Measurements from ENCODE around the gene NDOR1. TPM values are rescaled to one million over a fixed set of nuclear protein-coding genes. Genes with fewer than 3 reads are reported as not detected.
"Not testable (repeated sequence)": the region's sequence is repeated elsewhere in the genome, so short reads cannot be mapped to it uniquely, and the experiment has no call there.

NDOR1 gene
- total RNA-seq, 1 experiment from 2014 or later, result 5.7 TPM

- Histone ChIP-seq H3K9me3 (no peaks in the 10 kb centered on the region), H3K4me3 (no peak overlapping the region), H3K36me3 (peaks cover 11% of the 10 kb centered on the region), H3K27me3 (no peaks in the 10 kb centered on the region)
- DNase-seq, result no peak
Measured at GRCh38 chr9:137251490-137252268, 46.2 kb downstream of the NDOR1 start.

- no peak for DNase-seq
- no peaks in the 10 kb centered on the region for H3K9me3 ChIP-seq
- H3K27me3 ChIP-seq, result no peaks in the 10 kb centered on the region
- peaks cover 15% of the 10 kb centered on the region for H3K36me3 ChIP-seq
- H3K4me3 ChIP-seq, result no peak overlapping the region
Measured at GRCh38 chr9:137252555-137253506, 47.3 kb downstream of the NDOR1 start.

- DNase-seq, result no peak
Measured at GRCh38 chr9:137253717-137254623, 48.5 kb downstream of the NDOR1 start.

GRCh38 chr9:137254624-137255447 is 49.3 kb downstream of the NDOR1 start, which contains the start of gene NELFB:
Gene NELFB, plus strand, starts transcription at chr9:137255327.
- peak; percentile 89 for DNase-seq
- no peaks in the 10 kb centered on the region for H3K27me3 ChIP-seq
- H3K4me3 ChIP-seq, result peak within 1 kb of the TSS; percentile 93
- peaks cover 23% of the 10 kb centered on the region for H3K36me3 ChIP-seq
- H3K9me3 ChIP-seq, result no peaks in the 10 kb centered on the region

More at GRCh38 chr9:137253717-137254623, 48.5 kb downstream of the NDOR1 start:
- H3K36me3 ChIP-seq, result peaks cover 20% of the 10 kb centered on the region
- no peaks in the 10 kb centered on the region for H3K27me3 ChIP-seq
- H3K9me3 ChIP-seq, result no peaks in the 10 kb centered on the region
- peak overlapping the region; percentile 93 for H3K4me3 ChIP-seq

GRCh38 chr9:137255448-137256114 is 50.1 kb downstream of the NDOR1 start:
- Histone ChIP-seq H3K9me3 (no peaks in the 10 kb centered on the region), H3K36me3 (peaks cover 24% of the 10 kb centered on the region), H3K4me3 (peak overlapping the region; percentile 93), H3K27me3 (no peaks in the 10 kb centered on the region)
- DNase-seq, result peak; percentile 48

- no peak for DNase-seq
- Histone ChIP-seq H3K4me3 (peak overlapping the region; percentile 93), H3K9me3 (no peaks in the 10 kb centered on the region), H3K27me3 (no peaks in the 10 kb centered on the region), H3K36me3 (peaks cover 25% of the 10 kb centered on the region)
Measured at GRCh38 chr9:137256362-137256761, 50.9 kb downstream of the NDOR1 start.

- no peak for DNase-seq
- Histone ChIP-seq H3K36me3 (peaks cover 25% of the 10 kb centered on the region), H3K27me3 (no peaks in the 10 kb centered on the region), H3K9me3 (no peaks in the 10 kb centered on the region), H3K4me3 (no peak overlapping the region)
Measured at GRCh38 chr9:137256856-137257255, 51.4 kb downstream of the NDOR1 start.

- H3K36me3 ChIP-seq, result peaks cover 36% of the 10 kb centered on the region
- H3K4me3 ChIP-seq, DNase-seq, H3K9me3 ChIP-seq, H3K27me3 ChIP-seq: not testable (repeated sequence)
Measured at GRCh38 chr9:137262173-137262908, 56.8 kb downstream of the NDOR1 start.

- Histone ChIP-seq H3K36me3 (peaks cover 40% of the 10 kb centered on the region), H3K9me3 (no peaks in the 10 kb centered on the region), H3K4me3 (no peak overlapping the region), H3K27me3 (no peaks in the 10 kb centered on the region)
- DNase-seq, result no peak
Measured at GRCh38 chr9:137262909-137263285, 57.4 kb downstream of the NDOR1 start.

GRCh38 chr9:137263506-137263905 is 58.0 kb downstream of the NDOR1 start:
- DNase-seq, result no peak
- H3K36me3 ChIP-seq, result peaks cover 42% of the 10 kb centered on the region
- no peaks in the 10 kb centered on the region for H3K27me3 ChIP-seq
- H3K9me3 ChIP-seq, result no peaks in the 10 kb centered on the region
- no peak overlapping the region for H3K4me3 ChIP-seq

GRCh38 chr9:137264067-137264466 is 58.6 kb downstream of the NDOR1 start:
- no peak for DNase-seq
- Histone ChIP-seq H3K9me3 (no peaks in the 10 kb centered on the region), H3K36me3 (peaks cover 40% of the 10 kb centered on the region), H3K27me3 (no peaks in the 10 kb centered on the region), H3K4me3 (no peak overlapping the region)

GRCh38 chr9:137265496-137266161 is 60.1 kb downstream of the NDOR1 start:
- H3K36me3 ChIP-seq, result peaks cover 35% of the 10 kb centered on the region
- no peak overlapping the region for H3K4me3 ChIP-seq
- no peaks in the 10 kb centered on the region for H3K9me3 ChIP-seq
- DNase-seq, result no peak
- H3K27me3 ChIP-seq, result no peaks in the 10 kb centered on the region

GRCh38 chr9:137266162-137266527 is 60.6 kb downstream of the NDOR1 start:
- peaks cover 35% of the 10 kb centered on the region for H3K36me3 ChIP-seq
- no peaks in the 10 kb centered on the region for H3K27me3 ChIP-seq
- no peak overlapping the region for H3K4me3 ChIP-seq
- no peaks in the 10 kb centered on the region for H3K9me3 ChIP-seq
- DNase-seq, result no peak
